GM19372 (cell line): ENCODE measurements around the gene SENP6.
A peak's percentile ranks its signal among the peaks of the same experiment; 100 is the strongest.
"Not testable (repeated sequence)": the region's sequence is repeated elsewhere in the genome, so short reads cannot be mapped to it uniquely, and the experiment has no call there.

ENCODE experiments used
- ATAC-seq: cut with Tn5 transposase; IDR thresholded peaks from one replicate; pipeline ENCODE4 v1.9.1; 2021; ENCODE audit warnings: mild to moderate bottlenecking, low read depth, moderate library complexity; ENCODE audit not compliant: unreplicated experiment

Gene SENP6, protein sequence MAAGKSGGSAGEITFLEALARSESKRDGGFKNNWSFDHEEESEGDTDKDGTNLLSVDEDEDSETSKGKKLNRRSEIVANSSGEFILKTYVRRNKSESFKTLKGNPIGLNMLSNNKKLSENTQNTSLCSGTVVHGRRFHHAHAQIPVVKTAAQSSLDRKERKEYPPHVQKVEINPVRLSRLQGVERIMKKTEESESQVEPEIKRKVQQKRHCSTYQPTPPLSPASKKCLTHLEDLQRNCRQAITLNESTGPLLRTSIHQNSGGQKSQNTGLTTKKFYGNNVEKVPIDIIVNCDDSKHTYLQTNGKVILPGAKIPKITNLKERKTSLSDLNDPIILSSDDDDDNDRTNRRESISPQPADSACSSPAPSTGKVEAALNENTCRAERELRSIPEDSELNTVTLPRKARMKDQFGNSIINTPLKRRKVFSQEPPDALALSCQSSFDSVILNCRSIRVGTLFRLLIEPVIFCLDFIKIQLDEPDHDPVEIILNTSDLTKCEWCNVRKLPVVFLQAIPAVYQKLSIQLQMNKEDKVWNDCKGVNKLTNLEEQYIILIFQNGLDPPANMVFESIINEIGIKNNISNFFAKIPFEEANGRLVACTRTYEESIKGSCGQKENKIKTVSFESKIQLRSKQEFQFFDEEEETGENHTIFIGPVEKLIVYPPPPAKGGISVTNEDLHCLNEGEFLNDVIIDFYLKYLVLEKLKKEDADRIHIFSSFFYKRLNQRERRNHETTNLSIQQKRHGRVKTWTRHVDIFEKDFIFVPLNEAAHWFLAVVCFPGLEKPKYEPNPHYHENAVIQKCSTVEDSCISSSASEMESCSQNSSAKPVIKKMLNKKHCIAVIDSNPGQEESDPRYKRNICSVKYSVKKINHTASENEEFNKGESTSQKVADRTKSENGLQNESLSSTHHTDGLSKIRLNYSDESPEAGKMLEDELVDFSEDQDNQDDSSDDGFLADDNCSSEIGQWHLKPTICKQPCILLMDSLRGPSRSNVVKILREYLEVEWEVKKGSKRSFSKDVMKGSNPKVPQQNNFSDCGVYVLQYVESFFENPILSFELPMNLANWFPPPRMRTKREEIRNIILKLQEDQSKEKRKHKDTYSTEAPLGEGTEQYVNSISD

DNA sequence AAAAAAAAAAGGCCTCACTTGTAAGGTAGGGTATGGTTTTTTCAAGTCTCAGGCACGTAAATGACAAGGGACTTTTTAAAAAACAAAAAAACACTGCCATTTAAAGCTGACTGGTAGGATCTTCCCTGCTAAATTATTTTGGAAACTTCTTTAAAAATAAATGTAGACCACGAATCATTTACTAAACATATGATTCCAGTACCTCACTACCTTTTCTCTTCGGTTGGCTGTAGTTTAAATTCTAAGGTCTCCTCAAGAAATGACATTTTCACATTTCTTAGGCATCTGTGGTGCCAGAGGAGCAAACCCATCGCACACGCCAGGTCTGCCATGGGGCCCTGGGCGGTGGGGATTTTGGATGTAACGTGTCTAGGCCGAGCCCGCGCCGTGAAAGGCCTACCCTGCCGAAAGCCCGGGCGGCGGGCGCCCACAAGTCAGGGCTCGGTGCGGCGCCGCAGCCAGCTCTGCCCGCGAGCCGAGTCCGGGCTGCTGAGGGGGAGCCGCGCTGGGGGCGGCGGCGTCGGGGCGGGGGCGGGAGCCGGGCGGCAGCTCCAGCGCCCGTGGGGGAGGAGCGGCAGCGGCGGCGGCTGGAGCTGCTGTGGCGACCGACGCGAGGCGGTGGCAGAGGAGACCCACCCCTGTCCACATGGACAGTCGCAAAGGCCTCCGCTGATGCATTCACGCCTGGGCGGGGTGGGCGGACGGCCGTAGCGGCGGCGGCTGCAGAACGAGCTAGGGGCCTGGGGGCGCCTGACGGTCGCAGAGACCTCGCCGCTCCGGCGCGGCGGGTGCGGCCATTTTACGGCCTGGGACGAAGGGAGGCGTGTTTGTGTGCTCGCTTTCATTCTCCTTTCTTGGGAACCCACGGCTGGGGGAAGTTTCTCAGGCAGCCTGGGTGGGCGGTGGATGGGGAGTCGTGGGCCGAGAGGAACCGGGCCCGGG is at the start of gene SENP6:
Gene SENP6 (plus strand): TSS at position 577 of the 942 bp plus-strand sequence. CDS start 645 bp downstream, outside the sequence.
- peak; percentile 56 for ATAC-seq

GRCh38 chr6:75556240-75556639 is 45.4 kb upstream of the SENP6 start:
- ATAC-seq = no peak

- ATAC-seq = no peak
These were observed 44.6 kb upstream of the SENP6 start for GRCh38 chr6:75557068-75557467.

- ATAC-seq = no peak
These were observed 38.6 kb upstream of the SENP6 start for GRCh38 chr6:75563032-75563431.

- no peak for ATAC-seq
These were observed 35.4 kb upstream of the SENP6 start for GRCh38 chr6:75566137-75566767.

GRCh38 chr6:75568100-75568499 is 33.6 kb upstream of the SENP6 start:
- ATAC-seq = no peak

DNA sequence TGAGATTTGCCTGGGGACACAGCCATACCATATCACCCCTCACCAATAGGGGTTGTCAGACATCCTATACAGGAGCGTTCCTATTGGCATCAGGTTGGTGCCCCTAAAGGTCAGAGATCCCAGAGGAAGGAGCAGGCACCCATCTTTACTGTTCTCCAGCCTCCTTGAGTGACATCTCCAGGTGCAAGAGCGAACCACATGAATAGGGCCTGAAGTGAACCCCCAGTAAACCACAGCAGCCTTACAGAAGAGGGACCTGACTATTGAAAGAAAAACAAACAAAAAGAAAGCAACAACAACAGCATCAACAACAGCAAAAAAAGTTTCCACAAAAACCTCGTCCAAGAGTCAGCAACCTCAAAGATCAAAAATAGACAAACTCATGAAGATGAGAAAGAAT is 32.7 kb upstream of the SENP6 start:
- no peak for ATAC-seq

DNA sequence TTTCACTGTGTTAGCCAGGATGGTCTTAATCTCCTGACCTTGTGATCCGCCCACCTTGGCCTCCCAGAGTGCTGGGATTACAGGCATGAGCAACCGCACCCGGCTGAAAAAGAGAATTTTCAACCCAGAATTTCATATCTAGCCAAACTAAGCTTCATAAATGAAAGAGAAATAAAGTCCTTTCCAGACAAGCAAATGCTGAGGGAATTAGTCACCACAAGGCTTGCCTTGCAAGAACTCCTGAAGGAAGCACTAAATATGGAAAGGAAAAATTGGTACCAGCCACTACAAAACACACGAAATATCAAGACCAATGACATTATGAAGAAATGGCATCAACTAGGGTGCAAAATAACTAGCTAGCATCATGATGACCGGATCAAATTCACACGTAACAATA is 31.0 kb upstream of the SENP6 start:
- not testable (repeated sequence) for ATAC-seq

DNA sequence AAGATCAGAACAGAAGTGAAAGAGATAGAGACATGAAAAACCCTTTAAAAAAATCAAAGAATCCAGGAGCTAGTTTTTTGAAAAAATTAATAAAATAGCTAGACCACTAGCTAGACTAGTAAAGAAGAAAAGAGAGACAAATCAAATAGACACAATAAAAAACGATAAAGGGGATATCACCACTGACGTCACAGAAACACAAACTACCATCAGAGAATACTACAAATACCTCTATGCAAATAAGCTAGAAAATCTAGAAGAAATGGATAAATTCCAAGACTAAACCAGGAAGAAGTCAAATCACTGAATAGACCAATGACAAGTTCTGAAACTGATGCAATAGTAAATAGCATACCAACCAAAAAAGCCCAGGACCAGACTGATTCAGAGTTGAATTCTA is 29.6 kb upstream of the SENP6 start:
- no peak for ATAC-seq

DNA sequence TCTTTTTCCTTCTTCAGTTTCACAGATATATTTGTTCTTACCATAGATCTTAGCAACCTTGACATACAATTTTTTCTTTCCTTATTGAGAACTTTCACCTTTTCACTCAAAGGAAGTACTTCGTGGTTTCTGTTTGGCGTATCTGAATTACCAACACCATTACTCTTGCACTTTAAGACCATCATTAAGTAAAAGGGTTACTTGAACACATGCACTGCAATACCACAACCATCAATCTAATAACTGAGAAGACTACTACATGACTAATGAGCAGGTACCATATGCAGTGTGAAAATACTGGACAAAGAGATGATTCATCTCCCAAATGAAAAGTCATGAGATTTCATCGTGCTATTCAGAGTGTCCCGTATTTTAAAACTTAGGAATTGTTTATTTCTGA is 21.7 kb upstream of the SENP6 start:
- ATAC-seq = peak; percentile 57

DNA sequence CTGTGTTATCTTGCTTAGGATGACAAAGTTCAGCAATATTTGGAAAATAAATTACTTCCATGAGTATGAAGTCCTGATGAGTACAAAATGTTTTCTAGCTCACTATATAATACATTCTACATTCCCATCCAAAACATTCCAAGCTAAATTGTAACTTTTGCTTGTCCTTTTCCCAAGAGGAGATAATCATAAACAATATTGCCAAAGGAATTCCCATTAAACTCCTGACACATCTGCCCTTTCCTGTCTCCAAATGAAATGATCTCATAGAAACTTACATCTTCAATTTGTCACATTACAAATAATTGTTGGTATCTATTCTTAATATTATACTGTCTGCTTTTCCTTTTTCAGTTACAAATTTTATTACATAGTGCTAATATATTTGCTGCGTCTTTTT is 20.4 kb upstream of the SENP6 start:
- no peak for ATAC-seq

- ATAC-seq = not testable (repeated sequence)
These were observed 17.1 kb upstream of the SENP6 start for GRCh38 chr6:75584552-75584951.

- ATAC-seq = no peak
These were observed 12.7 kb upstream of the SENP6 start for GRCh38 chr6:75588948-75589347.

GRCh38 chr6:75590370-75590769 is 11.3 kb upstream of the SENP6 start:
- ATAC-seq = no peak

DNA sequence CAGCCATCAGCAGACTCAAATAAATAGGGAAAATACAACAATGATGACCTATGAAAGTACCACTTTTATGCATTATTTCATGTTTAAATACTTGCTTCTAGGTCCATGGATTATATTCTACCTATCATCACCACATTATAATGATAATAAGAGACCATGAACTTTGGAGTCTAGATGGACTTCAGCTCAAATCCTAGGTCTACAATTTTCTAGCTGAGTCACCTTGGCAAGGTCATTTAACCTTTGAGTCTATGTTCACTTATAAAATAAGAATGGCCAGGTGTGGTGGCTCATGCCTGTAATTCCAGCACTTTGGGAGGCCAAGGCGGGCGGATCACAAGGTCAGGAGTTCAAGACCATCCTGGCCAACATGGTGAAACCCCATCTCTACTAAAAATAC is 5.3 kb upstream of the SENP6 start:
- ATAC-seq = not testable (repeated sequence)

GRCh38 chr6:75600768-75601167 is 912 bp upstream of the SENP6 start:
- ATAC-seq = no peak

DNA sequence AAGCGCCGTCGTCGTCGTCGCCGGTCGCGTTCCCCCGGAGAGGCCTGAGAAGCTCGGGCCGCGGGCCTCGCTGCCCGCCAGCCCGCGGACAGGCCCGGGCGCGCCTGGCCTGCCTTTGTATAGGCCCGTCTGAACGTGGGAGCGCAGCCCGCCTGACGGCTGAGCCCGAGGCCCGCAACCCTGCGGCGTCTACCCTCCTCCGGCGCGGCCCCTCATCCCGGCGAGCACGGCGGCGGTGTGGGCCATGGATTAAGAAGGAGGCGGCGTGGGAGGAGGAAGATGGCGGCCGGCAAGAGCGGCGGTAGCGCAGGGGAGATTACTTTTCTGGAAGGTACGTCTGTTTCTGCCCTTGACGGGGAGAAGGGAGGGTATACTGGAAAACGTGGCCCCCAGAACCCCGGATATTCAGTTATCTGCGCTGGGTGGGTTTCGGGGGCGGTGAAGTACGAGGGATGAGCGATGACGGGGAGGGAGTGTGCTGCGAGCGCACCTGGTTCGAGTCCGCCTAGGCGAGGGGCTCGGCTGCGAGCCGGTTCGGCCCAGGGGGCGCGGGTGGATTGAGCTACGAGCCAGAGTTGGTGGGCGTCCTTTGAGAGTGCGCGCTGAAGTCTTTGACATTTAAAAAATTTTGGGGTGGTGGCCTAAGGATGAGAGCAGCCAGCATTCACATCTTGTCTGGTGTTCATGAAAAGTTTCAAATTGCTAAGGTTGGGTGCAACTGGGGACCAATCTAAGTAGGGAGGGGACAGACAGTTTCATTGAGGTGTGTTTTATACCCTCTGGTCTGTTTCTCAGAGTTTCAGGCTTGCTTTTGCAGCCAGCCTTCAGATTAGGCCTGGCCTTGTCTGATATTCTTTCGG is 796 bp downstream of the SENP6 start:
- peak; percentile 36 for ATAC-seq

DNA sequence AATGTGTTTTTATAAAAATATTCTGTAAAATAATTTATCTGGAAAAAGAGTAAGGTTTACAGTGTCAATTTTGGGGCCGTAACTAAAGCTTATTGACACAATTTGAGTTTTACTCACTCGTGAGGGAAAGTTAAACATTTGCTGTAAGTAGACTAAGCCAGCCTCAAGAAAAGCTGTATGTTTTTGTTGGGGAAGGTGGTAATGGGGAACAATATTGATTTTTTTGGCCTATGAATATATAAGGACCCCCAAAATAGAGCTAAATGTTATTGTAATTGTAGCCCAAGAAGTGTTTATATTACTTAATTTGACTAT is 1.4 kb downstream of the SENP6 start:
- no peak for ATAC-seq

DNA sequence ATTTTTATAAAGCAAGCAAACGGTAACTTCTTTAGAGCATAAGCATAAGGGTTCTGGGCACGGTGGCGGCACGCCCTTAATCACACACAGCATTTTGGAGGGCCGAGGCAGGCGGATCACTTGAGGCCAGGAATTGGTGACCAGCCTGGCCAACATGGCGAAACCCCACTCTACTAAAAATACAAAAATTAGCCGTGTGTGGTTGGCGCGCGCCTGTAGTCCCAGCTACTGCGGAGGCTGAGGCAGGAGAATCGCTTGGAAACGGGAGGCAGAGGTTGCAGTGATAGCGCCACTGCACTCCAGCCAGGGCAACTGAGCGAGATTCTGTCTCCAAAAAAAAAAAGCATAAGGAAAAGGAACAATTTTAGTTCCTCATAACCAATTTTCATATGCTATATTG is 2.6 kb downstream of the SENP6 start:
- ATAC-seq = no peak
